Left ventricle myocardium inferior (tissue), 1 donor: ENCODE results near the gene PIP4K2B. TPM values are rescaled to one million over a fixed set of nuclear protein-coding genes. Genes with fewer than 3 reads are reported as not detected.

Source experiments
- DNase-seq: peaks from one replicate; pipeline ENCODE4 v3.0.0-alpha.2; 2020
- H3K27ac ChIP-seq: fragments of 200-600 bp; replicated peaks from 2 replicates; pipeline ENCODE4 v1.8.0; 2021
- H3K27me3 ChIP-seq: fragments of 200-600 bp; 2 replicates; pipeline ENCODE4 v1.8.0; 2021; ENCODE audit warnings: low read depth
- H3K36me3 ChIP-seq: fragments of 200-600 bp; 2 replicates; pipeline ENCODE4 v1.8.0; 2021
- H3K4me1 ChIP-seq: fragments of 200-600 bp; 2 replicates; pipeline ENCODE4 v1.8.0; 2021
- H3K4me3 ChIP-seq: fragments of 200-600 bp; 2 replicates; pipeline ENCODE4 v1.8.0; 2021; ENCODE audit warnings: mild to moderate bottlenecking, moderate library complexity
- H3K9me3 ChIP-seq: fragments of 200-600 bp; replicated peaks from 2 replicates; pipeline ENCODE4 v1.8.0; 2021
- intact Hi-C: fragments of 100-400 bp; cut with micrococcal nuclease; formaldehyde crosslinking; loops from one replicate; pipeline ENCODE4 v1.11.0; 2022
- total RNA-seq: library from RNA; stranded (reverse); fragmentation: NEBNext Ultra II Directional; extraction: Animal tissue kit (Norgen Biotek cat#: 25700); gene quantifications from one replicate; pipeline ENCODE4 v1.2.1, GENCODE V29; 2021
- TF ChIP-seq, protein P1 (sequence below): fragments of 200-600 bp; IDR thresholded peaks from 2 replicates; pipeline ENCODE4 v1.8.0; 2021; ENCODE audit warnings: antibody characterized with exemption, mild to moderate bottlenecking, borderline replicate concordance
- donor health status: DM: no; HTN: yes; CAD: no; lungs with severe emphysema.

PIP4K2B gene
- total RNA-seq, 1 donor from 2014 or later = 42.7 TPM

DNA sequence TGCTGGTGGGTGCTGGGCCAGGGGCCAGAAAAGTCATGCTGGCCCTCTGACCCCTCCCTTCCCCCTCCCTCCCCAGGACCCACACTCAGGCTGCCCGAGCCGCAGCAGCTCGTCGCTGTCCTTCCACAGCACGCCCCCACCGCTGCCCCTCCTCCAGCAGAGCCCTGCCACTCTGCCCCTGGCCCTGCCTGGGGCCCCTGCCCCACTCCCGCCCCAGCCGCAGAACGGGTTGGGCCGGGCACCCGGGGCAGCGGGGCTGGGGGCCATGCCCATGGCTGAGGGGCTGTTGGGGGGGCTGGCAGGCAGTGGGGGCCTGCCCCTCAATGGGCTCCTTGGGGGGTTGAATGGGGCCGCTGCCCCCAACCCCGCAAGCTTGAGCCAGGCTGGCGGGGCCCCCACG lies 77.6 kb downstream of the PIP4K2B start:
- Histone ChIP-seq H3K4me1 (peaks cover 20% of the 10 kb centered on the region), H3K27ac (no peak overlapping the region), H3K9me3 (no peaks in the 10 kb centered on the region), H3K4me3 (no peak overlapping the region), H3K36me3 (peaks cover 78% of the 10 kb centered on the region), H3K27me3 (no peaks in the 10 kb centered on the region)
- intact Hi-C loops = no loop called here
- TF ChIP-seq, protein P1, sequence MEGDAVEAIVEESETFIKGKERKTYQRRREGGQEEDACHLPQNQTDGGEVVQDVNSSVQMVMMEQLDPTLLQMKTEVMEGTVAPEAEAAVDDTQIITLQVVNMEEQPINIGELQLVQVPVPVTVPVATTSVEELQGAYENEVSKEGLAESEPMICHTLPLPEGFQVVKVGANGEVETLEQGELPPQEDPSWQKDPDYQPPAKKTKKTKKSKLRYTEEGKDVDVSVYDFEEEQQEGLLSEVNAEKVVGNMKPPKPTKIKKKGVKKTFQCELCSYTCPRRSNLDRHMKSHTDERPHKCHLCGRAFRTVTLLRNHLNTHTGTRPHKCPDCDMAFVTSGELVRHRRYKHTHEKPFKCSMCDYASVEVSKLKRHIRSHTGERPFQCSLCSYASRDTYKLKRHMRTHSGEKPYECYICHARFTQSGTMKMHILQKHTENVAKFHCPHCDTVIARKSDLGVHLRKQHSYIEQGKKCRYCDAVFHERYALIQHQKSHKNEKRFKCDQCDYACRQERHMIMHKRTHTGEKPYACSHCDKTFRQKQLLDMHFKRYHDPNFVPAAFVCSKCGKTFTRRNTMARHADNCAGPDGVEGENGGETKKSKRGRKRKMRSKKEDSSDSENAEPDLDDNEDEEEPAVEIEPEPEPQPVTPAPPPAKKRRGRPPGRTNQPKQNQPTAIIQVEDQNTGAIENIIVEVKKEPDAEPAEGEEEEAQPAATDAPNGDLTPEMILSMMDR = no peak
- no peak for DNase-seq

DNA sequence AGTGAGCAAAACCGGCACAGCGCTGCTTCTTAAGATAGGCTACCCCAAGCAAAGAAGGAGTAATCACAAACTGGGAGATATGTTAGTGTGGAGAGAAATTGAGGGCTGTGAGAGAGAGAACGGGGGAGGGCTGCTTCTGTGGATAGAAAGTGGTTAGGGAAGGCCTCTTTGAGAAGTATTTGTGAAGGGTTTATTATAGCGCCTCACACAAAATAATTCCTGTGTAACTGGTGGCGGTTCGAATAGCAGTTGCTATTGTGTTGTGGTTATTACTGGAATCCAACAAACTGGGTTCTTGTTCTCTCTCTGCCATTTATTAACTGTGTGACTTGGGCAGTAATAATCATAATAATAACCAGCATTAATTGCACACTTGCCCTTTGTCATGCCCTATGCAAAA lies 78.4 kb downstream of the PIP4K2B start:
- H3K27ac ChIP-seq = no peak overlapping the region
- no peak for DNase-seq
- no peaks in the 10 kb centered on the region for H3K9me3 ChIP-seq
- TF ChIP-seq, protein P1 = no peak
- intact Hi-C loops = no loop called here
- H3K27me3 ChIP-seq = no peaks in the 10 kb centered on the region
- H3K4me1 ChIP-seq = peaks cover 20% of the 10 kb centered on the region
- no peak overlapping the region for H3K4me3 ChIP-seq
- H3K36me3 ChIP-seq = peaks cover 86% of the 10 kb centered on the region

DNA sequence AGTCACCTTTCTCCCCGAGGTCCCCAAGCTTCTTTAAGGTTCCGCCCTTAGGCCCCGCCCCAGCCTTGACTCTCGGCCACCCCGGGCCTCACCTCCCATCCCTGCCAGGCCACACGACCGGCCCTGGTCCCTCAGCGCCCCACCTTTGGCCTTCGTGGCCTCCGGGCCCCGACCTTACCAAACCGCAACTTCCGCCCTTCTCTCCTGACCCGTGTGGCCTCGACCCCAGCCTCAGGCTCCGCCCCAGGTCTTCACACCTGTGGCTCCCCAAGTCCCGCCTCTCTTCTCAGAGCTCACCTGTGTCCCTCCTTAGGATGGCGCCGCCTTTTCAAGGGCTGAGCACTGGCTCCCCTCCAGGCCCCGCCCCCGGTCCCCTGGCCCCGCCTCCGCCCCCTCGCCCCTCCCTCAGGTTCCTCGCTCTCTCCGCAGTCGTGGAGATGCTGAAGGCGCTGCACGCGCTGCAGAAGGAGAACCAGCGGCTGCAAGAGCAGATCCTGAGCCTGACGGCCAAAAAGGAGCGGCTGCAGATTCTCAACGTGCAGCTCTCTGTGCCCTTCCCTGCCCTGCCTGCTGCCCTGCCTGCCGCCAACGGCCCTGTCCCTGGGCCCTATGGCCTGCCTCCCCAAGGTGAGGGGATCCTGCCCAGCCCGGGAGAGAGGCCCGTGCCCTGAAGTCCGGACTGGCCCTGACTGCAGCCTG lies 79.3 kb downstream of the PIP4K2B start:
- TF ChIP-seq, protein P1 = no peak
- Histone ChIP-seq H3K27ac (no peak overlapping the region), H3K9me3 (no peaks in the 10 kb centered on the region), H3K27me3 (no peaks in the 10 kb centered on the region), H3K4me1 (peaks cover 16% of the 10 kb centered on the region), H3K4me3 (no peak overlapping the region), H3K36me3 (peaks cover 88% of the 10 kb centered on the region)
- intact Hi-C loops = no loop called here
- DNase-seq = no peak

DNA sequence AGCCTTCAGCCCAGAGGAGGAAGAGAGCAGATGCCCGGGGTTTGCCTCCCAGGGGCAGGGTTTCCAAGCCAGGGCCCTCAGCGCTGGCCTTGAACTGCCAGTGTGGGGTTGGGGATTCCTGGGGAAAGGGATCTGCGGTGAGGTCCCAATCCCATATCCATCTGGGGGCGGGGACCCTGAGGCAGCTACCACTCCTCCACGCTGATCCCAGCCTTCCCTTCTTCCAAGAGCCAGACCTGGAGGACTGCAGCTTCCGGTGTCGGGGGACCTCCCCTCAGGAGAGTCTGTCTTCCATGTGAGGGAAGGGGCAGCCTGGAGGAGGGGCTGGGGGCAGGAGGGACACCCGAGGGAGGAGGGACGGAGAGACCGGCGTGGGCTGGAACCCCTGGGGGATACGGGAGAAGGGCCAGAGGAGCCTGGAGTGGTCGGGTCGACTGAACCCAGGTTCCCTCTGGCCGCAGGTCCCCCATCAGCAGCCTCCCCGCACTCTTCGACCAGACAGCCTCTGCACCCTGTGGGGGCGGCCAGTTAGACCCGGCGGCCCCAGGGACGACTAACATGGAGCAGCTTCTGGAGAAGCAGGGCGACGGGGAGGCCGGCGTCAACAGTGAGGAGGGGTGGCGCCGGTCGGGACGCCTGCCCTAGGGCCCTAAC lies 79.9 kb downstream of the PIP4K2B start:
- Histone ChIP-seq H3K4me1 (peaks cover 9% of the 10 kb centered on the region), H3K36me3 (peaks cover 88% of the 10 kb centered on the region), H3K9me3 (no peaks in the 10 kb centered on the region), H3K27ac (peak overlapping the region; percentile 12), H3K27me3 (no peaks in the 10 kb centered on the region), H3K4me3 (no peak overlapping the region)
- intact Hi-C loops = no loop called here
- TF ChIP-seq, protein P1 = no peak
- DNase-seq = no peak

DNA sequence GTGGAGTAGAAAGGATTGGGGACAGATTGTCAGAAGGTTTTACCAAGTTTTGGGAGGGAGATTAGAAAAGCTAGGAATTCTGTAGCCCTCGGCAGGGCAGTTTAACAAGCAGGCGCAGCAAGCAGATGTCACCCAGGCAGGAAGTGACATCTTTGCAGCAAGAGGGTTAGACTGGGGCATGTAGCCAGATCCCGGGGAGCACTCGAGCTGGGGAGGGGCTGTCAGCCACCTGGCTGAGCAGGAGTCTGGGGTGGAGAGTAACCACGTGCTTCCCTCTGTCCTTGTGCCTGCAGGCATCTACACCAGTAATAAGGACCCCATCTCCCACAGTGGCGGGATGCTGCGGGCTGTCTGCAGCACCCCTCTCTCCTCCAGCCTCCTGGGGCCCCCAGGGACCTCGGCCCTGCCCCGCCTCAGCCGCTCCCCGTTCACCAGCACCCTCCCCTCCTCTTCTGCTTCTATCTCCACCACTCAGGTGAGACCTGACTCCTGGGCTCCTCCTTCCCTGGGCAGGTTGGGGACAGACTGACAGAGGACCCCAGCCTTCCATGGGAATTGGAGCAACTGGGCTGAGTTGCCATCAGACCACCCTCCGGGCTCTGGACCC lies 82.1 kb downstream of the PIP4K2B start:
- no peaks in the 10 kb centered on the region for H3K27me3 ChIP-seq
- intact Hi-C loops = no loop called here
- peaks cover 13% of the 10 kb centered on the region for H3K4me1 ChIP-seq
- H3K36me3 ChIP-seq = peaks cover 100% of the 10 kb centered on the region
- DNase-seq = no peak
- H3K27ac ChIP-seq = no peak overlapping the region
- TF ChIP-seq, protein P1 = no peak
- no peak overlapping the region for H3K4me3 ChIP-seq
- no peaks in the 10 kb centered on the region for H3K9me3 ChIP-seq
